ENCODE results near the gene DYNC1H1. TPM values are rescaled to one million over a fixed set of nuclear protein-coding genes. Genes with fewer than 3 reads are reported as not detected.

The DYNC1H1 gene
- total RNA-seq, 6 donors from 2014 or later: 352 to 556 (median 447) TPM

DNA sequence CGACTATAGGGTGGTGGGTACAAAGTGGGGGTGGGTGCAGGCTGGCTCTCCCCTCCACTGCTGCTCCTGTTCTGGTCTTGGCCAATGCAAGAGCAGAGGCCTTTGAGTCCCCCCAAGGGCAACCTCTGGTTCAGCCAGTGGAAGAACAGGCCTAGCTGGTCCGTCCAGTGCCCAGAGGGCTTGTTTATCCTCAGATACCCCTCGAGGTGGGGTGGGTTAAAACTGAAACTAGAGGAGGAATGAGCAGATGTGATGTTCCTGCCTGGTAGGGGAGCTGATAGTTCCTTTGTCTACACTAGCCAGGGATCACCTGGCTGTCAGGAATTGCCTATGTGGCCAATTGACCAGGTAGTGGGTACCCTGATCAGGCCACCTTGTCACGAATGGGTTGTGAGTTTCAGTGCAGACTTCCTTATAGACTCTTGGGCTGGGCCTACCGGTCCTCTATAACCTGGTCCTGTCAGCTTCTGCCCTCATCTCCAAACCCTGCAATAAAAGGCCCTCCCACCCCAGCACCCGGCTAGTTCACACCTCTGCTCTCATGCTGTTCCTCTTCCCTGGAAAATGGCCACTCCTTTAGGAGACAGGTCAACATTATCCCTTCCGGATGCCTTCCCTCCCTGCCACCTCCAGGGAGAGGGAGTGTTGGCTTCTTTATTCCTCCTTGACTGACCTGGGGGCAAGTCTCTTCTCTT, 133.2 kb downstream of the DYNC1H1 start:
- H3K4me1 ChIP-seq: peaks cover 0 to 4% (median 2%) of the 10 kb centered on the region in 4 donors
- no peak for DNase-seq
- 62 to 72% methylated on average over 7 of the region's 7 CpGs for WGBS, 2 donors
- H3K4me3 ChIP-seq: no peak overlapping the region
- H3K9me3 ChIP-seq: no peaks in the 10 kb centered on the region
- TF ChIP-seq POLR2AphosphoS5 (IDR thresholded peaks at IDR 0.05) (no peak), POLR2A (IDR thresholded peaks at IDR 0.05) (no peak), EP300 (IDR thresholded peaks at IDR 0.05) (no peak)
- TF ChIP-seq, protein P1, sequence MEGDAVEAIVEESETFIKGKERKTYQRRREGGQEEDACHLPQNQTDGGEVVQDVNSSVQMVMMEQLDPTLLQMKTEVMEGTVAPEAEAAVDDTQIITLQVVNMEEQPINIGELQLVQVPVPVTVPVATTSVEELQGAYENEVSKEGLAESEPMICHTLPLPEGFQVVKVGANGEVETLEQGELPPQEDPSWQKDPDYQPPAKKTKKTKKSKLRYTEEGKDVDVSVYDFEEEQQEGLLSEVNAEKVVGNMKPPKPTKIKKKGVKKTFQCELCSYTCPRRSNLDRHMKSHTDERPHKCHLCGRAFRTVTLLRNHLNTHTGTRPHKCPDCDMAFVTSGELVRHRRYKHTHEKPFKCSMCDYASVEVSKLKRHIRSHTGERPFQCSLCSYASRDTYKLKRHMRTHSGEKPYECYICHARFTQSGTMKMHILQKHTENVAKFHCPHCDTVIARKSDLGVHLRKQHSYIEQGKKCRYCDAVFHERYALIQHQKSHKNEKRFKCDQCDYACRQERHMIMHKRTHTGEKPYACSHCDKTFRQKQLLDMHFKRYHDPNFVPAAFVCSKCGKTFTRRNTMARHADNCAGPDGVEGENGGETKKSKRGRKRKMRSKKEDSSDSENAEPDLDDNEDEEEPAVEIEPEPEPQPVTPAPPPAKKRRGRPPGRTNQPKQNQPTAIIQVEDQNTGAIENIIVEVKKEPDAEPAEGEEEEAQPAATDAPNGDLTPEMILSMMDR (IDR thresholded peaks at IDR 0.05): no peak
- no peaks in the 10 kb centered on the region for H3K27me3 ChIP-seq
- no peaks in the 10 kb centered on the region for H3K36me3 ChIP-seq
- ATAC-seq (ENCODE audit: low FRiP score in 2 of 2): no peak
- H3K27ac ChIP-seq: no peak overlapping the region

DNA sequence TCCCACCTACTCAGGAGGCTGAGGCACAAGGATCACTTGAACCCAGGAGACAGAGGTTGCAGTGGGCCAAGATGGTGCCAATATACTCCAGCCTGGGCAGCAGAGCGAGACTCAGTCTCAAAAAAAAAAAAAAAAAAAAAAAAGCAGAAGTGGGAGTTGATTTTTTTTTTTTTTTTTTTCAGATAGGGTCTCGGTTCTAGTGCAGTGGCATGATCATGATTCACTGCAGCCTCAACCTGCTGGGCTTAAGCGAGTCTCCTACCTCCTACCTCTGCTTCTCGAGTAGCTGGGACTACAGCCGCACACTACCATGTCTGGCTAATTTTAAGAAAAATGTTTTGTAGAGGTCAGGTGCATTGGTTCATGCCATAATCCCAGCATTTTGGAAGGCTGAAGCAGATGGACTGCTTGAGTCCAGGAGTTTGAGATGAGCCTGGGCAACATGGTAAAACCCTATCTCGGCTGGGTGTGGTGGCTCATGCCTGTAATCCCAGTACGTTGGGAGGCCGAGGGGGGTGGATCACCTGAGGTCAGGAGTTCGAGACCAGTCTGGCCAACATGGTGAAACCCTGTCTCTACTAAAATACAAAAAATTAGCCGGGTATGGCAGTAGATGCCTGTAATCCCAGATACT, 138.8 kb downstream of the DYNC1H1 start:
- no peak for DNase-seq
- no peak overlapping the region for H3K4me3 ChIP-seq
- no peaks in the 10 kb centered on the region for H3K36me3 ChIP-seq
- H3K4me1 ChIP-seq: no peaks in the 10 kb centered on the region
- no peak for ATAC-seq (ENCODE audit: low FRiP score in 2 of 2)
- H3K27me3 ChIP-seq: no peaks in the 10 kb centered on the region
- H3K27ac ChIP-seq: no peak overlapping the region
- WGBS, 2 donors: 83 to 92% methylated on average over 10 of the region's 10 CpGs
- no peak for TF ChIP-seq POLR2AphosphoS5 (IDR thresholded peaks at IDR 0.05)
- TF ChIP-seq POLR2A (IDR thresholded peaks at IDR 0.05): no peak
- TF ChIP-seq, protein P1 (IDR thresholded peaks at IDR 0.05): no peak
- no peak for TF ChIP-seq EP300 (IDR thresholded peaks at IDR 0.05)
- no peaks in the 10 kb centered on the region for H3K9me3 ChIP-seq

DNA sequence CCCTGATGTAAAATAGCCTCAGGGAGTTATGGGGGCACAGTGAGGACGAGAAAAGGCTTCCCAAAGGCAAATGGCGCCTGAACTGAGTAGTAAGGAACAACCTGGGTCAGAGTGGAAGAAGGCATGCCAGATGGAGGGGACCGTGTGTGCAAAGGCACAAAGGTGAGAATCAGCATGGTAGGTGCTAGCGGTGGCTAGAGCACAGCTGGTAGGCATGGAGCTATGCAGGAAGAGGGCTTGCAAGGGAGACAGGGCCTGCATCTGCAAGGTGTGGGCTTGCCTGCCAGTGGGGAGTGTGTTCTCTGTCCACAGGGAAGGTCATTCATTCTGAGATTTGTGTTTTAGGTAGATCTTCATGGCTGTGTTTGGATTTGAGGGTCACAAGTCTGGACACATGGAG, 141.0 kb downstream of the DYNC1H1 start:
- Histone ChIP-seq H3K27me3 (no peaks in the 10 kb centered on the region), H3K36me3 (no peaks in the 10 kb centered on the region), H3K4me1 (no peaks in the 10 kb centered on the region), H3K4me3 (no peak overlapping the region), H3K27ac (no peak overlapping the region), H3K9me3 (no peaks in the 10 kb centered on the region)
- DNase-seq: no peak
- no peak for TF ChIP-seq EP300 (IDR thresholded peaks at IDR 0.05)
- no peak for TF ChIP-seq POLR2AphosphoS5 (IDR thresholded peaks at IDR 0.05)
- TF ChIP-seq POLR2A (IDR thresholded peaks at IDR 0.05): no peak
- TF ChIP-seq, protein P1 (IDR thresholded peaks at IDR 0.05): no peak
- 88% methylated on average over 4 of the region's 4 CpGs for WGBS, 2 donors
- no peak for ATAC-seq (ENCODE audit: low FRiP score in 2 of 2)

Small RNA genes lying within 50 kb of the gene (small RNA-seq; reads per million reads assigned to genes)
- gene AL118558.2 (0 reads per million in 4 donors), gene RN7SL472P (0 reads per million in 4 donors)

Other genes with a start within 250 kb of the DYNC1H1 start
- gene PPP2R5C, start 202.9 kb upstream of the DYNC1H1 start, total RNA-seq: 100 to 1,000 TPM; 105 to 208 (median 133) TPM
- gene HSP90AA1, start 122.5 kb downstream of the DYNC1H1 start, total RNA-seq: 100 to 1,000 TPM; 147 to 509 (median 258) TPM
- gene WDR20, start 175.3 kb downstream of the DYNC1H1 start, total RNA-seq: 10 to 100 TPM; 16.3 to 28.8 (median 20.6) TPM